Astrocyte of the spinal cord (primary cell): ENCODE measurements around the gene PARD3B.

Experiments
- DNase-seq: peaks from one replicate; pipeline ENCODE4 v3.0.0; 2011; ENCODE audit warnings: low read depth, low spot score
- H3K4me3 ChIP-seq: 2 replicates; pipeline ENCODE4 v1.5.1; 2011; ENCODE audit warnings: low read depth, mild to moderate bottlenecking, low read length, moderate library complexity
- CTCF ChIP-seq: IDR thresholded peaks from 2 replicates; pipeline ENCODE4 v1.5.1; 2012; ENCODE audit warnings: low read depth, mild to moderate bottlenecking, low read length, inconsistent platforms
- in situ Hi-C: cut with HindIII; loops from 2 replicates; pipeline ENCODE4 v1.10.0; 2017; ENCODE audit warnings: low sequenced_read_pairs

PARD3B gene

GRCh38 chr2:205117125-205117524 lies 571.9 kb downstream of the PARD3B start:
- in situ Hi-C loops, result no loop called here
- no peak overlapping the region for H3K4me3 ChIP-seq
- TF ChIP-seq CTCF, result no peak
- no peak for DNase-seq

GRCh38 chr2:205119136-205119535 lies 573.9 kb downstream of the PARD3B start:
- no peak for DNase-seq
- in situ Hi-C loops, result no loop called here
- no peak overlapping the region for H3K4me3 ChIP-seq
- no peak for TF ChIP-seq CTCF

- in situ Hi-C loops, result no loop called here
- H3K4me3 ChIP-seq, result no peak overlapping the region
- no peak for TF ChIP-seq CTCF
- no peak for DNase-seq
Observed at GRCh38 chr2:205128726-205129125, 583.5 kb downstream of the PARD3B start.

- in situ Hi-C loops, result no loop called here
- DNase-seq, result no peak
- TF ChIP-seq CTCF, result no peak
- H3K4me3 ChIP-seq, result no peak overlapping the region
Observed at GRCh38 chr2:205129531-205129930, 584.3 kb downstream of the PARD3B start.

GRCh38 chr2:205130111-205130829 lies 585.0 kb downstream of the PARD3B start:
- DNase-seq, result peak; percentile 32
- no peak overlapping the region for H3K4me3 ChIP-seq
- in situ Hi-C loops, result no loop called here
- TF ChIP-seq CTCF, result no peak

GRCh38 chr2:205133544-205133943 lies 588.3 kb downstream of the PARD3B start:
- H3K4me3 ChIP-seq, result no peak overlapping the region
- DNase-seq, result no peak
- no peak for TF ChIP-seq CTCF
- in situ Hi-C loops, result no loop called here

- no peak overlapping the region for H3K4me3 ChIP-seq
- no peak for TF ChIP-seq CTCF
- no peak for DNase-seq
- in situ Hi-C loops, result no loop called here
Observed at GRCh38 chr2:205138735-205139134, 593.5 kb downstream of the PARD3B start.
